ENCODE data around the gene GALNT14. TPM values are rescaled to one million over a fixed set of nuclear protein-coding genes. Genes with fewer than 3 reads are reported as not detected.

GALNT14 gene
- total RNA-seq, 1 experiment from 2014 or later, result 6.0 TPM

- TF ChIP-seq CTCF (IDR thresholded peaks at IDR 0.05), result no peak
- no peak for TF ChIP-seq FOXK1 (CRISPR knock-in tag; IDR thresholded peaks at IDR 0.05)
- TF ChIP-seq FOXP4 (CRISPR knock-in tag; IDR thresholded peaks at IDR 0.05), result no peak
- TF ChIP-seq E2F4 (CRISPR knock-in tag; IDR thresholded peaks at IDR 0.05; ENCODE audit: borderline replicate concordance, low read depth), result no peak
- TF ChIP-seq TEAD4 (CRISPR knock-in tag; IDR thresholded peaks at IDR 0.05), result no peak
- no peak for TF ChIP-seq FOXP1 (CRISPR knock-in tag; IDR thresholded peaks at IDR 0.05; ENCODE audit: borderline replicate concordance)
Observed at GRCh38 chr2:31108561-31109286, 29.5 kb downstream of the GALNT14 start (continued).

- ATAC-seq, result no peak
- no peak for TF ChIP-seq E2F4 (CRISPR knock-in tag; IDR thresholded peaks at IDR 0.05; ENCODE audit: borderline replicate concordance, low read depth)
- 0 out of 2 replicates have a peak, but pooled peaks have one; percentile 34 for TF ChIP-seq ARID4B (CRISPR knock-in tag; IDR thresholded peaks at IDR 0.05; ENCODE audit: borderline replicate concordance)
- Mint-ChIP-seq H3K4me3 (no peak overlapping the region), H3K36me3 (no peaks in the 10 kb centered on the region), H3K4me1 (no peaks in the 10 kb centered on the region; the same call in 1 of the 2 replicates), H3K27ac (no peak overlapping the region), H3K9me3 (no peaks in the 10 kb centered on the region), H3K27me3 (ENCODE audit: low read depth) (peaks cover 6% of the 10 kb centered on the region; the same call in 1 of the 2 replicates)
- no peak for DNase-seq (ENCODE audit: low spot score)
- ChIA-PET POLR2A (no interaction called here), CTCF (interaction anchor here (1.2 kb wide), 1 partner anchor 30 kb away, joined by 4 read pairs; the partner anchor contains the start of gene GALNT14)
Observed at GRCh38 chr2:31107591-31108300, 30.5 kb downstream of the GALNT14 start.

- no peaks in the 10 kb centered on the region for H3K27me3 Mint-ChIP-seq (ENCODE audit: low read depth)
- no peak for ATAC-seq
- no peak for DNase-seq (ENCODE audit: low spot score)
- ChIA-PET POLR2A (no interaction called here), CTCF (interaction anchor here (1.0 to 1.1 kb wide), 2 partner anchors 69 to 232 kb away, joined by 3 to 5 read pairs; no protein-coding TSS in a partner anchor)
- H3K9me3 Mint-ChIP-seq, result no peaks in the 10 kb centered on the region
- H3K36me3 Mint-ChIP-seq, result no peaks in the 10 kb centered on the region
- H3K4me1 Mint-ChIP-seq, result peaks cover 6% of the 10 kb centered on the region
- H3K4me3 Mint-ChIP-seq, result no peak overlapping the region
- no peak overlapping the region for H3K27ac Mint-ChIP-seq
- TF ChIP-seq RELA (CRISPR knock-in tag; IDR thresholded peaks at IDR 0.05; ENCODE audit: borderline replicate concordance) (no peak), NFYB (CRISPR knock-in tag; conservative IDR thresholded peaks at IDR 0.05; ENCODE audit: low read depth) (no peak), TEAD4 (CRISPR knock-in tag; IDR thresholded peaks at IDR 0.05) (no peak), TCF7 (CRISPR knock-in tag; IDR thresholded peaks at IDR 0.05; ENCODE audit: low read depth) (no peak), ZNF263 (CRISPR knock-in tag; IDR thresholded peaks at IDR 0.05; ENCODE audit: low read depth) (no peak), E2F4 (CRISPR knock-in tag; IDR thresholded peaks at IDR 0.05; ENCODE audit: borderline replicate concordance, low read depth) (no peak), NFATC4 (CRISPR knock-in tag; IDR thresholded peaks at IDR 0.05) (no peak), ZNF219 (CRISPR knock-in tag; IDR thresholded peaks at IDR 0.05; ENCODE audit: borderline replicate concordance) (no peak), ZNF396 (CRISPR knock-in tag; IDR thresholded peaks at IDR 0.05; ENCODE audit: borderline replicate concordance) (no peak), ZMAT4 (CRISPR knock-in tag; IDR thresholded peaks at IDR 0.05) (no peak), SOX15 (CRISPR knock-in tag; IDR thresholded peaks at IDR 0.05) (no peak), TP53 (CRISPR knock-in tag; IDR thresholded peaks at IDR 0.05) (no peak), OVOL2 (CRISPR knock-in tag; IDR thresholded peaks at IDR 0.05; ENCODE audit: borderline replicate concordance) (no peak)
Observed at GRCh38 chr2:31101701-31102100, 36.5 kb downstream of the GALNT14 start.
